Activated CD4-positive, alpha-beta T cell treated with anti-CD3 and anti-CD28 coated beads, Interleukin-2, amount 10 ng/mL, durations not matched to agents 24 days and 14 days (primary cell): Measurements from ENCODE around the gene SCML1. TPM values are rescaled to one million over a fixed set of nuclear protein-coding genes. Genes with fewer than 3 reads are reported as not detected.
A peak's percentile ranks its signal among the peaks of the same experiment; 100 is the strongest.
"Not testable (repeated sequence)": the region's sequence is repeated elsewhere in the genome, so short reads cannot be mapped to it uniquely, and the experiment has no call there.

Experiments
- DNase-seq: peaks from one replicate; pipeline ENCODE4 v3.0.0; 2022
- H3K27ac Mint-ChIP-seq: one replicate; pipeline ENCODE4 v1.8.0; 2022; ENCODE audit warnings: mild to moderate bottlenecking, mixed read lengths
- H3K27me3 Mint-ChIP-seq: one replicate; pipeline ENCODE4 v1.8.0; 2022; ENCODE audit warnings: mixed read lengths
- H3K36me3 Mint-ChIP-seq: one replicate; pipeline ENCODE4 v1.8.0; 2022; ENCODE audit warnings: low read depth, mild to moderate bottlenecking, mixed read lengths
- H3K4me1 Mint-ChIP-seq: one replicate; pipeline ENCODE4 v1.8.0; 2021; ENCODE audit warnings: mixed read lengths
- H3K4me3 Mint-ChIP-seq: one replicate; pipeline ENCODE4 v1.8.0; 2022; ENCODE audit warnings: mild to moderate bottlenecking, moderate library complexity, mixed read lengths
- H3K9me3 Mint-ChIP-seq: one replicate; pipeline ENCODE4 v1.8.0; 2021; ENCODE audit warnings: mixed read lengths
- intact Hi-C: fragments of 100-400 bp; cut with micrococcal nuclease; formaldehyde crosslinking; loops from one replicate; pipeline ENCODE4 v1.15.1; 2023
- total RNA-seq: library from RNA; stranded (reverse); gene quantifications from 2 replicates; pipeline ENCODE4 v1.2.3, GENCODE V29; 2022

SCML1 gene
- total RNA-seq, 1 donor from 2014 or later = 1.7 TPM

GRCh38 chrX:17747692-17748091 is 10.4 kb downstream of the SCML1 start:
- no peaks in the 10 kb centered on the region for H3K36me3 Mint-ChIP-seq
- H3K4me1 Mint-ChIP-seq = no peaks in the 10 kb centered on the region
- H3K27me3 Mint-ChIP-seq = peaks cover 9% of the 10 kb centered on the region
- H3K9me3 Mint-ChIP-seq = no peaks in the 10 kb centered on the region
- DNase-seq = no peak
- H3K27ac Mint-ChIP-seq = no peak overlapping the region
- intact Hi-C loops = loop anchor here (5.0 kb wide), 1 partner anchor 630 kb away; no protein-coding TSS in a partner anchor
- no peak overlapping the region for H3K4me3 Mint-ChIP-seq

GRCh38 chrX:17748684-17749083 is 11.4 kb downstream of the SCML1 start:
- H3K9me3 Mint-ChIP-seq = no peaks in the 10 kb centered on the region
- no peaks in the 10 kb centered on the region for H3K4me1 Mint-ChIP-seq

GRCh38 chrX:17750436-17750835 is 13.1 kb downstream of the SCML1 start:
- no peaks in the 10 kb centered on the region for H3K4me1 Mint-ChIP-seq
- intact Hi-C loops = no loop called here
- no peak for DNase-seq
- H3K36me3 Mint-ChIP-seq = no peaks in the 10 kb centered on the region
- H3K9me3 Mint-ChIP-seq = no peaks in the 10 kb centered on the region
- H3K27me3 Mint-ChIP-seq = peaks cover 4% of the 10 kb centered on the region
- no peak overlapping the region for H3K4me3 Mint-ChIP-seq
- H3K27ac Mint-ChIP-seq = no peak overlapping the region

More at GRCh38 chrX:17748684-17749083, 11.4 kb downstream of the SCML1 start:
- Mint-ChIP-seq H3K4me3 (no peak overlapping the region), H3K27me3 (peaks cover 6% of the 10 kb centered on the region), H3K36me3 (no peaks in the 10 kb centered on the region), H3K27ac (no peak overlapping the region)
- intact Hi-C loops = loop anchor here (5.0 kb wide), 1 partner anchor 629 kb away; no protein-coding TSS in a partner anchor
- no peak for DNase-seq

DNA sequence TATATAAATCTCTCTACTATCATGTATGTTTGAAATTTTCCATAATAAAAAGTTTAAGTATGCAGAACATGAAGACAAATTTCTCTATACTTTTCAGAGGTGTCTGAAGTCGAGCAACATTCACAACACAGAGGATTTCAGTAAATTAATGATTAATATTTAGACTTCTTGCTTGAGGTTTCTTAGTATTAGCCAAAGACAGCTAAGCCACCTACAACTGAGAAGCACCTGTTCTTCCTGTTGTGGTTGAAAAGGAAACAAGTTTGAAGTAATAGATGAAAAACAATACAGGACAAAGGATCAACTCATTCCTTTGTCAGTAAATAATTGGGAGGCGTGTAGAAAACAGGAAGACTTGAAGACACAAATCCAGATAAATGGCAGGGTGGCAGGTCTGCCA is 21.1 kb downstream of the SCML1 start:
- no peak for DNase-seq
- Mint-ChIP-seq H3K27me3 (no peaks in the 10 kb centered on the region), H3K9me3 (no peaks in the 10 kb centered on the region), H3K36me3 (no peaks in the 10 kb centered on the region), H3K4me1 (no peaks in the 10 kb centered on the region), H3K4me3 (no peak overlapping the region), H3K27ac (no peak overlapping the region)
- intact Hi-C loops = no loop called here

DNA sequence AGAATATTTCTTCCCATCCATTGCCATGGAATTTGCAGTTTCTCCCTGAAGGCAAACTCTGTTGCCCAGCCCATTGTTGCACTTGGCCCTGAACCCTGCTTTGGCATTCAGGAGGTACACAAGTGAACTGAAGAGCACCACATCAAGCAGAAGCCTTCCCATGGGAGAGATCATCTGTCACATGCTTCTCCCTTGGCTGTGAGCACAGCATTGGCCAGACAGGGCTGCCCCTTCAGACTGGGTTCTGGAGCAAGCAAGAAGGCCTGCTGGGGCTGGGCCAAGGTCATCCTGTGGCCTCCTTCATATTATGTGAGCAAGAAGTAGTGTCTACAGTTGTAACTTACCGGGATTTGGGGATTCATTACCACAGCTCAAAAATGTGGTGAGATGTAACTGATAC is 22.7 kb downstream of the SCML1 start:
- no peak for DNase-seq
- no peak overlapping the region for H3K27ac Mint-ChIP-seq
- no peak overlapping the region for H3K4me3 Mint-ChIP-seq
- no peaks in the 10 kb centered on the region for H3K9me3 Mint-ChIP-seq
- no peaks in the 10 kb centered on the region for H3K4me1 Mint-ChIP-seq
- intact Hi-C loops = no loop called here
- H3K27me3 Mint-ChIP-seq = no peaks in the 10 kb centered on the region
- H3K36me3 Mint-ChIP-seq = no peaks in the 10 kb centered on the region

GRCh38 chrX:17767734-17768133 is 30.4 kb downstream of the SCML1 start:
- no peaks in the 10 kb centered on the region for H3K36me3 Mint-ChIP-seq
- no peak for DNase-seq
- no peaks in the 10 kb centered on the region for H3K27me3 Mint-ChIP-seq
- H3K27ac Mint-ChIP-seq = no peak overlapping the region
- H3K9me3 Mint-ChIP-seq = no peaks in the 10 kb centered on the region
- intact Hi-C loops = no loop called here
- no peak overlapping the region for H3K4me3 Mint-ChIP-seq
- H3K4me1 Mint-ChIP-seq = no peaks in the 10 kb centered on the region

DNA sequence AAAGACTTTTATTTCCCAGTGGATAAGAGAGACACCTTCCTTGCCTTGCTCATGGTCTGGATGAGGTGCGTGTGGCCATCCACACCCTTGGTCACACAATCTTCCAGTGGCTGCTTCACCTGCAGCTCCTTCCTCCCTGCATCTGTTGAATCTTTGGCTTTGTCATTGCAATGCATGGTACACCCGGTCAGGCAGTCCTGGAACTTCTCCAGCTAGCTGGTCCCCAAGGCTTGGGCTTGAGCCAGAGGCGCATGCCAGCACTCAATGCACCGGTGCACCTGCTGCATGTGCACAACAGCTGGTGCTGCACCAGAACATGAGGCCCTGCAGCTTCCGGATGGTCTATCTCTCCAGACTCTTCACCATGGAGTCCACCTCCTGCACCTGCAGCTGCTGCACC is 31.7 kb downstream of the SCML1 start:
- Mint-ChIP-seq H3K9me3 (no peaks in the 10 kb centered on the region), H3K27ac (no peak overlapping the region), H3K4me1 (no peaks in the 10 kb centered on the region), H3K36me3 (no peaks in the 10 kb centered on the region), H3K4me3 (no peak overlapping the region), H3K27me3 (no peaks in the 10 kb centered on the region)
- intact Hi-C loops = no loop called here
- DNase-seq = no peak

DNA sequence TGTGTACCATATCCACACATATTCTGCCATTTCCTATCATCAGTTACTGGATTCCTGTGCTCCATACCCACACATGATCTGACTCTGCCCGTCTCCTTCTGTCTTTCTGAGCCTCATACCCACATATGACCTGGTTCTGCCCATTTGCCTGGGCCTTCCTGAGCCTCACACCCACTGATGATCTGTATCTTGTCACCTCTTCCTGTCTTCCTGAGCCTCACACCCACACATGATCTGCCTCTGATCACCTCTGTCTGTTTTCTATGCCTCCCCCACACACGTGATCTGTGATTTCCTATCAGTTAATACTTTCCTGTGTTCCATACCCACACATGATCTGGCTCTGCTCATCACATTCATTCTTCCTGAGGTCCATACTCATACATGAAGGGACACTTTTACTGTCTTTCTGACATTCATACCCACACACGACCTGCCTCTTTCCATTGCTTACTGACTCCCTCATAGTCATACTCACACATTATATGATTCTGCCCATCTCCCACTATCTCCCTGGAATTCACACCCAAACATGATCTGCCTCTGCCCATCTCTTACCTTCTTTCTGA is 32.5 kb downstream of the SCML1 start:
- intact Hi-C loops = no loop called here
- H3K36me3 Mint-ChIP-seq = no peaks in the 10 kb centered on the region
- peak; percentile 54 for DNase-seq

DNA sequence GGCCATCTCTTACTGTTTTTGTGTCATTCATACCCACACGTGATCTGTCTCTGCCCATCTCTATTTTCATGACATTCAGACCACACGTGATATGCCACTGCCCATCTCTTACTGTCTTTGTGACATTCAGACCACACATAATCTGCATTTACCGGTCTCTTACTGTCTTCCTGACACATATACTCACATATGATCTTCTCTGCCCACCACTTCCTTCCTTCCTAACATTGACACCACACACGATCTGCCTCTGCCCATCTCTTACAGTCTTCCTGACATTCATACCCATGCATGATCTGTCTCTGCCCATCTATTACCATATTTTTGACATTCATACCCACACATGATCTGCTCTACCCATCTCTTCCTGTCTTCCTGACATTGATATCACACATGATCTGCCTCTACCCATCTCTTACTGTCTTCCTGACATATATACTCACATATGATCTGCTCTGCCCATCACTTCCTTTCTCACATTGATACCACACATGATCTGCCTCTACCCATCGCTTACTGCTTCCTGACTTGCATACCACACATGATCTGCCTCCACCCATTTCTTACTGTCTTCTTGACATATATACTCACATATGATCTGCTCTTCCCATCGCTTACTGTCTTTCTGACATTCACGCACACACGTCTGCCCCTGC is 36.1 kb downstream of the SCML1 start:
- H3K27me3 Mint-ChIP-seq = no peaks in the 10 kb centered on the region

More for the DNA sequence above, 32.5 kb downstream of the SCML1 start:
- Mint-ChIP-seq H3K27me3 (no peaks in the 10 kb centered on the region), H3K9me3 (no peaks in the 10 kb centered on the region), H3K4me3 (no peak overlapping the region), H3K27ac (no peak overlapping the region), H3K4me1 (no peaks in the 10 kb centered on the region)

DNA sequence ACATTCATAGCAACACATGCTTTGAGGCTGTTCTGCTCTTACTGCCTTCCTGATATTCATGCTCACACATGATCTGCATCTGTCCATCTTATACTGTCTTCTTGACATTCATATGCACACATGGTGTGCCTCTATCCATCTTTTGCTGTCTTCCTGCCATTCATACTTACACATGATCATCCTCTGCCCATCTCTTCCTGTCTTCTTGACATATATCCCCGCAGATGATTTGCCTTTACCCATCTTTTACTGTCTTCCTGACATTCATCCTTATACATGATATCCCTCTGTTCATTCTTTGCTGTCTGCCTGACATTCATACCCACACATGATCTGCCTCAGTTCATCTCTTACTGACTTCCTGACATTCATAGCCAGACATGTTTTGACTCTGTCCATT is 36.8 kb downstream of the SCML1 start:
- Mint-ChIP-seq H3K4me1 (no peaks in the 10 kb centered on the region), H3K4me3 (no peak overlapping the region), H3K9me3 (no peaks in the 10 kb centered on the region), H3K27me3 (no peaks in the 10 kb centered on the region), H3K36me3 (no peaks in the 10 kb centered on the region), H3K27ac (no peak overlapping the region)
- no peak for DNase-seq
- intact Hi-C loops = no loop called here

More for the DNA sequence above, 36.1 kb downstream of the SCML1 start:
- intact Hi-C loops = no loop called here
- no peaks in the 10 kb centered on the region for H3K36me3 Mint-ChIP-seq
- DNase-seq = no peak
- H3K9me3 Mint-ChIP-seq = no peaks in the 10 kb centered on the region
- no peak overlapping the region for H3K4me3 Mint-ChIP-seq
- H3K4me1 Mint-ChIP-seq = no peaks in the 10 kb centered on the region
- H3K27ac Mint-ChIP-seq = no peak overlapping the region

DNA sequence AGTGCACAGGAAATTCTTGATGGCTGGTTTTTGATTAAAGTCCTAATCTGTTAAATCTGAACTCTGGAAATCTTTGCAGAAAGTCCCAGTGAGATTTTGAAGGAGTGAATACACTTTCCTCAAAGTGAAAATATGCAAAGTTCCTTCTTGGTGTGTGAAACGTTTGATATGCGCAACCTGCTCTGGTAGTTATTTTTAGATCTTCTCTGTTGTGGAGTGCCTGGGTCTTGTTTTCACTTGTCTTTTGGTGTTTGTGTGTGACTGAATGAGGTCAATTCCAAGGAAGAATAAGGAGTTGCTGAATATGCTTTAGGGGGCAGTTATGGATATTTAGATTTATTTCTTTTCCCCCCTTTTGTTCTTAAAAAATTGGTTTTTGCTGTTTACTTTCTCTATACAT is 41.7 kb downstream of the SCML1 start:
- intact Hi-C loops = no loop called here
- Mint-ChIP-seq H3K4me3 (no peak overlapping the region), H3K9me3 (peaks cover 3% of the 10 kb centered on the region), H3K4me1 (no peaks in the 10 kb centered on the region), H3K27ac (no peak overlapping the region), H3K27me3 (no peaks in the 10 kb centered on the region), H3K36me3 (no peaks in the 10 kb centered on the region)
- DNase-seq = no peak

- DNase-seq = no peak
- H3K36me3 Mint-ChIP-seq = no peaks in the 10 kb centered on the region
- intact Hi-C loops = no loop called here
- H3K27me3 Mint-ChIP-seq = no peaks in the 10 kb centered on the region
- no peak overlapping the region for H3K27ac Mint-ChIP-seq
- no peak overlapping the region for H3K4me3 Mint-ChIP-seq
- H3K4me1 Mint-ChIP-seq = no peaks in the 10 kb centered on the region
- peaks cover 3% of the 10 kb centered on the region for H3K9me3 Mint-ChIP-seq
These were observed 42.1 kb downstream of the SCML1 start for GRCh38 chrX:17779434-17779833.

DNA sequence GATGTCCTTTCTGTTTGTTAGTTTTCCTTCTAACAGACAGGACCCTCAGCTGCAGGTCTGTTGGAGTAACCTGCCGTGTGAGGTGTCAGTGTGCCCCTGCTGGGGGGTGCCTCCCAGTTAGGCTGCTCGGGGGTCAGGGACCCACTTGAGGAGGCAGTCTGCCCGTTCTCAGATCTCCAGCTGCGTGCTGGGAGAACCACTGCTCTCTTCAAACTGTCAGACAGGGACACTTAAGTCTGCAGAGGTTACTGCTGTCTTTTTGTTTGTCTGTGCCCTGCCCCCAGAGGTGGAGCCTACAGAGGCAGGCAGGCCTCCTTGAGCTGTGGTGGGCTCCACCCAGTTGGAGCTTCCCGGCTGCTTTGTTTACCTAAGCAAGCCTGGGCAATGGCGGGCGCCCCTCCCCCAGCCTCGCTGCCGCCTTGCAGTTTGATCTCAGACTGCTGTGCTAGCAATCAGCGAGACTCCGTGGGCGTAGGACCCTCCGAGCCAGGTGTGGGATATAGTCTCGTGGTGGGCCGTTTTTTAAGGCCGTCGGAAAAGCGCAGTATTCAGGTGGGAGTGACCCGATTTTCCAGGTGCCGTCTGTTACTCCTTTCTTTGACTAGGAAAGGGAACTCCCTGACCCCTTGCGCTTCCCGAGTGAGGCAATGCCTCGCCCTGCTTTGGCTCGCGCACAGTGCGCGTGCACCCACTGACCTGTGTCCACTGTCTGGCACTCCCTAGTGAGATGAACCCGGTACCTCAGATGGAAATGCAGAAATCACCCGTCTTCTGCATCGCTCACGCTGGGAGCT is 49.5 kb downstream of the SCML1 start:
- not testable (repeated sequence) for H3K27ac Mint-ChIP-seq, H3K36me3 Mint-ChIP-seq, DNase-seq, H3K27me3 Mint-ChIP-seq, H3K9me3 Mint-ChIP-seq, H3K4me1 Mint-ChIP-seq, H3K4me3 Mint-ChIP-seq
- intact Hi-C loops = loop anchor here (5.0 kb wide), 1 partner anchor 591 kb away; no protein-coding TSS in a partner anchor

GRCh38 chrX:17787557-17787956 is 50.3 kb downstream of the SCML1 start:
- no peaks in the 10 kb centered on the region for H3K9me3 Mint-ChIP-seq
- peaks cover 5% of the 10 kb centered on the region for H3K27me3 Mint-ChIP-seq
- no peak for DNase-seq
- no peak overlapping the region for H3K4me3 Mint-ChIP-seq
- H3K4me1 Mint-ChIP-seq = peaks cover 2% of the 10 kb centered on the region
- no peaks in the 10 kb centered on the region for H3K36me3 Mint-ChIP-seq
- H3K27ac Mint-ChIP-seq = no peak overlapping the region
- intact Hi-C loops = loop anchor here (5.0 kb wide), 1 partner anchor 590 kb away; no protein-coding TSS in a partner anchor
